Ishikawa (cell line): ENCODE measurements around the gene SH3TC1.

ENCODE experiments used
- CEBPB ChIP-seq: IDR thresholded peaks from 2 replicates; pipeline ENCODE4 v1.6.1; 2012
- CREB1 ChIP-seq: IDR thresholded peaks from 2 replicates; pipeline ENCODE4 v1.6.1; 2012; ENCODE audit warnings: low read depth
- EGR1 ChIP-seq: IDR thresholded peaks from 2 replicates; pipeline ENCODE4 v1.6.1; 2012
- EP300 ChIP-seq: IDR thresholded peaks from 2 replicates; pipeline ENCODE4 v1.6.1; 2012; ENCODE audit warnings: borderline replicate concordance
- FOXM1 ChIP-seq: IDR thresholded peaks from 2 replicates; pipeline ENCODE4 v1.6.1; 2012; ENCODE audit warnings: low read depth, borderline replicate concordance
- MAX ChIP-seq: IDR thresholded peaks from 2 replicates; pipeline ENCODE4 v1.6.1; 2012
- NFIC ChIP-seq: IDR thresholded peaks from 2 replicates; pipeline ENCODE4 v1.6.1; 2012
- RAD21 ChIP-seq: IDR thresholded peaks from 2 replicates; pipeline ENCODE4 v1.6.1; 2012; ENCODE audit warnings: low read depth
- TAF1 ChIP-seq: IDR thresholded peaks from 2 replicates; pipeline ENCODE4 v1.6.1; 2012; ENCODE audit warnings: low read depth, mild to moderate bottlenecking
- TCF12 ChIP-seq: IDR thresholded peaks from 2 replicates; pipeline ENCODE4 v1.6.1; 2012; ENCODE audit warnings: low read depth
- TEAD4 ChIP-seq: IDR thresholded peaks from 2 replicates; pipeline ENCODE4 v1.6.1; 2012
- YY1 ChIP-seq: IDR thresholded peaks from 2 replicates; pipeline ENCODE4 v1.6.1; 2012; ENCODE audit warnings: low read depth
- ZBTB7A ChIP-seq: IDR thresholded peaks from 2 replicates; pipeline ENCODE4 v1.6.1; 2012; ENCODE audit warnings: low read depth
- TF ChIP-seq, protein P1 (sequence below): IDR thresholded peaks from 2 replicates; pipeline ENCODE4 v1.6.1; 2012
- TF ChIP-seq, protein P2 (sequence below): IDR thresholded peaks from 2 replicates; pipeline ENCODE4 v1.6.1; 2012; ENCODE audit warnings: low read depth, mild to moderate bottlenecking

The SH3TC1 gene

GRCh38 chr4:8270912-8271815 lies 72.1 kb downstream of the SH3TC1 start:
- TF ChIP-seq, protein P1, sequence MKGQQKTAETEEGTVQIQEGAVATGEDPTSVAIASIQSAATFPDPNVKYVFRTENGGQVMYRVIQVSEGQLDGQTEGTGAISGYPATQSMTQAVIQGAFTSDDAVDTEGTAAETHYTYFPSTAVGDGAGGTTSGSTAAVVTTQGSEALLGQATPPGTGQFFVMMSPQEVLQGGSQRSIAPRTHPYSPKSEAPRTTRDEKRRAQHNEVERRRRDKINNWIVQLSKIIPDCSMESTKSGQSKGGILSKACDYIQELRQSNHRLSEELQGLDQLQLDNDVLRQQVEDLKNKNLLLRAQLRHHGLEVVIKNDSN = no peak
- no peak for TF ChIP-seq CEBPB
- no peak for TF ChIP-seq TEAD4
- no peak for TF ChIP-seq CREB1

GRCh38 chr4:8271821-8272220 lies 72.7 kb downstream of the SH3TC1 start:
- TF ChIP-seq TEAD4 (no peak), MAX (no peak), CEBPB (no peak), RAD21 (no peak), TCF12 (no peak), EP300 (no peak)
- TF ChIP-seq, protein P2, sequence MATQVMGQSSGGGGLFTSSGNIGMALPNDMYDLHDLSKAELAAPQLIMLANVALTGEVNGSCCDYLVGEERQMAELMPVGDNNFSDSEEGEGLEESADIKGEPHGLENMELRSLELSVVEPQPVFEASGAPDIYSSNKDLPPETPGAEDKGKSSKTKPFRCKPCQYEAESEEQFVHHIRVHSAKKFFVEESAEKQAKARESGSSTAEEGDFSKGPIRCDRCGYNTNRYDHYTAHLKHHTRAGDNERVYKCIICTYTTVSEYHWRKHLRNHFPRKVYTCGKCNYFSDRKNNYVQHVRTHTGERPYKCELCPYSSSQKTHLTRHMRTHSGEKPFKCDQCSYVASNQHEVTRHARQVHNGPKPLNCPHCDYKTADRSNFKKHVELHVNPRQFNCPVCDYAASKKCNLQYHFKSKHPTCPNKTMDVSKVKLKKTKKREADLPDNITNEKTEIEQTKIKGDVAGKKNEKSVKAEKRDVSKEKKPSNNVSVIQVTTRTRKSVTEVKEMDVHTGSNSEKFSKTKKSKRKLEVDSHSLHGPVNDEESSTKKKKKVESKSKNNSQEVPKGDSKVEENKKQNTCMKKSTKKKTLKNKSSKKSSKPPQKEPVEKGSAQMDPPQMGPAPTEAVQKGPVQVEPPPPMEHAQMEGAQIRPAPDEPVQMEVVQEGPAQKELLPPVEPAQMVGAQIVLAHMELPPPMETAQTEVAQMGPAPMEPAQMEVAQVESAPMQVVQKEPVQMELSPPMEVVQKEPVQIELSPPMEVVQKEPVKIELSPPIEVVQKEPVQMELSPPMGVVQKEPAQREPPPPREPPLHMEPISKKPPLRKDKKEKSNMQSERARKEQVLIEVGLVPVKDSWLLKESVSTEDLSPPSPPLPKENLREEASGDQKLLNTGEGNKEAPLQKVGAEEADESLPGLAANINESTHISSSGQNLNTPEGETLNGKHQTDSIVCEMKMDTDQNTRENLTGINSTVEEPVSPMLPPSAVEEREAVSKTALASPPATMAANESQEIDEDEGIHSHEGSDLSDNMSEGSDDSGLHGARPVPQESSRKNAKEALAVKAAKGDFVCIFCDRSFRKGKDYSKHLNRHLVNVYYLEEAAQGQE = no peak

GRCh38 chr4:8272472-8273428 lies 73.7 kb downstream of the SH3TC1 start:
- TF ChIP-seq, protein P1 = peak; percentile 58
- TF ChIP-seq, protein P2 = no peak

GRCh38 chr4:8273450-8273849 lies 74.4 kb downstream of the SH3TC1 start:
- no peak for TF ChIP-seq TAF1
- TF ChIP-seq FOXM1 = no peak
- TF ChIP-seq MAX = no peak
- no peak for TF ChIP-seq TCF12
- TF ChIP-seq EGR1 = no peak
- TF ChIP-seq NFIC = no peak
- no peak for TF ChIP-seq TEAD4
- TF ChIP-seq, protein P2 = no peak
- TF ChIP-seq CEBPB = no peak
- TF ChIP-seq, protein P1 = no peak
- no peak for TF ChIP-seq CREB1
- no peak for TF ChIP-seq RAD21
- TF ChIP-seq EP300 = no peak
- no peak for TF ChIP-seq YY1
- no peak for TF ChIP-seq ZBTB7A
